ENCODE measurements around the gene CD300LD.

Gene CD300LD

GRCh38 chr17:74625661-74626060 is 33.6 kb upstream of the CD300LD start:
- Histone ChIP-seq H4K20me1 (ENCODE audit: insufficient read depth, low read length) (no peaks in the 10 kb centered on the region), H3K9ac (ENCODE audit: low read length) (no peak overlapping the region), H3K9me2 (ENCODE audit: low read depth, low read length) (no peaks in the 10 kb centered on the region), H2AFZ (ENCODE audit: low read length) (no peak overlapping the region), H3K27me3 (ENCODE audit: insufficient read depth, low read length) (no peaks in the 10 kb centered on the region), H3K4me3 (ENCODE audit: low read depth, low read length, poor library complexity, severe bottlenecking) (no peak overlapping the region), H3K27ac (ENCODE audit: low read depth, low read length, poor library complexity, severe bottlenecking) (no peak overlapping the region), H3K79me2 (ENCODE audit: insufficient read depth, low read length) (no peaks in the 10 kb centered on the region), H3K4me1 (ENCODE audit: insufficient read depth, low read length, severe bottlenecking) (no peaks in the 10 kb centered on the region), H3F3A (ENCODE audit: insufficient read depth, low read length) (no peaks in the 10 kb centered on the region), H3K9me3 (ENCODE audit: low read length) (no peaks in the 10 kb centered on the region), H3K36me3 (ENCODE audit: insufficient read depth, low read length) (no peaks in the 10 kb centered on the region), H3K4me2 (ENCODE audit: low read length) (no peak overlapping the region)
- no peak for TF ChIP-seq EZH2 (IDR thresholded peaks at IDR 0.05; ENCODE audit: borderline replicate concordance, low read length)
- no peak for TF ChIP-seq CTCF (IDR thresholded peaks at IDR 0.05; ENCODE audit: low read length)

GRCh38 chr17:74624131-74624530 is 32.0 kb upstream of the CD300LD start:
- H3K9me2 ChIP-seq (ENCODE audit: low read depth, low read length): no peaks in the 10 kb centered on the region
- H3F3A ChIP-seq (ENCODE audit: insufficient read depth, low read length): no peaks in the 10 kb centered on the region
- TF ChIP-seq CTCF (IDR thresholded peaks at IDR 0.05; ENCODE audit: low read length) (no peak), EZH2 (IDR thresholded peaks at IDR 0.05; ENCODE audit: borderline replicate concordance, low read length) (no peak)
- H2AFZ ChIP-seq (ENCODE audit: low read length): no peak overlapping the region
- H3K4me2 ChIP-seq (ENCODE audit: low read length): no peak overlapping the region
- H3K79me2 ChIP-seq (ENCODE audit: insufficient read depth, low read length): no peaks in the 10 kb centered on the region
- no peaks in the 10 kb centered on the region for H3K36me3 ChIP-seq (ENCODE audit: insufficient read depth, low read length)
- H4K20me1 ChIP-seq (ENCODE audit: insufficient read depth, low read length): no peaks in the 10 kb centered on the region
- H3K9me3 ChIP-seq (ENCODE audit: low read length): no peaks in the 10 kb centered on the region
- H3K27me3 ChIP-seq (ENCODE audit: insufficient read depth, low read length): no peaks in the 10 kb centered on the region
- no peak overlapping the region for H3K27ac ChIP-seq (ENCODE audit: low read depth, low read length, poor library complexity, severe bottlenecking)
- no peak overlapping the region for H3K9ac ChIP-seq (ENCODE audit: low read length)
- H3K4me1 ChIP-seq (ENCODE audit: insufficient read depth, low read length, severe bottlenecking): no peaks in the 10 kb centered on the region
- no peak overlapping the region for H3K4me3 ChIP-seq (ENCODE audit: low read depth, low read length, poor library complexity, severe bottlenecking)

- Histone ChIP-seq H4K20me1 (ENCODE audit: insufficient read depth, low read length) (no peaks in the 10 kb centered on the region), H2AFZ (ENCODE audit: low read length) (no peak within 1 kb of the TSS), H3K79me2 (ENCODE audit: insufficient read depth, low read length) (no peaks in the 10 kb centered on the region), H3K27me3 (ENCODE audit: insufficient read depth, low read length) (no peaks in the 10 kb centered on the region), H3K9me3 (ENCODE audit: low read length) (no peaks in the 10 kb centered on the region), H3K36me3 (ENCODE audit: insufficient read depth, low read length) (no peaks in the 10 kb centered on the region), H3K4me3 (ENCODE audit: low read depth, low read length, poor library complexity, severe bottlenecking) (no peak within 1 kb of the TSS), H3K4me2 (ENCODE audit: low read length) (no peak within 1 kb of the TSS), H3K4me1 (ENCODE audit: insufficient read depth, low read length, severe bottlenecking) (no peaks in the 10 kb centered on the region), H3K9me2 (ENCODE audit: low read depth, low read length) (no peaks in the 10 kb centered on the region), H3F3A (ENCODE audit: insufficient read depth, low read length) (no peaks in the 10 kb centered on the region), H3K27ac (ENCODE audit: low read depth, low read length, poor library complexity, severe bottlenecking) (no peak within 1 kb of the TSS), H3K9ac (ENCODE audit: low read length) (no peak within 1 kb of the TSS)
- TF ChIP-seq EZH2 (IDR thresholded peaks at IDR 0.05; ENCODE audit: borderline replicate concordance, low read length) (no peak), CTCF (IDR thresholded peaks at IDR 0.05; ENCODE audit: low read length) (no peak)
Observed at GRCh38 chr17:74623693-74624093, 31.6 kb upstream of the CD300LD start, which contains the start of gene CD300E. Gene CD300E (minus strand): TSS chr17:74623738. CDS start chr17:74623621, 117 bp downstream.
